Measurements from ENCODE around the gene VPS54.

The VPS54 gene, protein sequence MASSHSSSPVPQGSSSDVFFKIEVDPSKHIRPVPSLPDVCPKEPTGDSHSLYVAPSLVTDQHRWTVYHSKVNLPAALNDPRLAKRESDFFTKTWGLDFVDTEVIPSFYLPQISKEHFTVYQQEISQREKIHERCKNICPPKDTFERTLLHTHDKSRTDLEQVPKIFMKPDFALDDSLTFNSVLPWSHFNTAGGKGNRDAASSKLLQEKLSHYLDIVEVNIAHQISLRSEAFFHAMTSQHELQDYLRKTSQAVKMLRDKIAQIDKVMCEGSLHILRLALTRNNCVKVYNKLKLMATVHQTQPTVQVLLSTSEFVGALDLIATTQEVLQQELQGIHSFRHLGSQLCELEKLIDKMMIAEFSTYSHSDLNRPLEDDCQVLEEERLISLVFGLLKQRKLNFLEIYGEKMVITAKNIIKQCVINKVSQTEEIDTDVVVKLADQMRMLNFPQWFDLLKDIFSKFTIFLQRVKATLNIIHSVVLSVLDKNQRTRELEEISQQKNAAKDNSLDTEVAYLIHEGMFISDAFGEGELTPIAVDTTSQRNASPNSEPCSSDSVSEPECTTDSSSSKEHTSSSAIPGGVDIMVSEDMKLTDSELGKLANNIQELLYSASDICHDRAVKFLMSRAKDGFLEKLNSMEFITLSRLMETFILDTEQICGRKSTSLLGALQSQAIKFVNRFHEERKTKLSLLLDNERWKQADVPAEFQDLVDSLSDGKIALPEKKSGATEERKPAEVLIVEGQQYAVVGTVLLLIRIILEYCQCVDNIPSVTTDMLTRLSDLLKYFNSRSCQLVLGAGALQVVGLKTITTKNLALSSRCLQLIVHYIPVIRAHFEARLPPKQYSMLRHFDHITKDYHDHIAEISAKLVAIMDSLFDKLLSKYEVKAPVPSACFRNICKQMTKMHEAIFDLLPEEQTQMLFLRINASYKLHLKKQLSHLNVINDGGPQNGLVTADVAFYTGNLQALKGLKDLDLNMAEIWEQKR
- long read RNA-seq, donor 1, full-length matches to known transcripts: 1 of 7 reads
- long read RNA-seq, donor 1, partial matches to known transcripts: 6 of 7 reads
- long read RNA-seq, donor 1, other reads (novel, unspliced or antisense): 0 of 7 reads
- long read RNA-seq, donor 2, full-length matches to known transcripts: 1 of 1 reads
- long read RNA-seq, donor 2, partial matches to known transcripts: 0 of 1 reads
- long read RNA-seq, donor 2, other reads (novel, unspliced or antisense): 0 of 1 reads
- long read RNA-seq, donor 3: 0 reads
- long read RNA-seq, donor 4, partial matches to known transcripts: 13 of 13 reads
- long read RNA-seq, donor 4, other reads (novel, unspliced or antisense): 0 of 13 reads
- long read RNA-seq, donor 5, full-length matches to known transcripts: 3 of 3 reads
- long read RNA-seq, donor 5, partial matches to known transcripts: 0 of 3 reads
- long read RNA-seq, donor 5, other reads (novel, unspliced or antisense): 0 of 3 reads
- long read RNA-seq, donor 6, full-length matches to known transcripts: 1 of 13 reads
- long read RNA-seq, donor 6, partial matches to known transcripts: 12 of 13 reads
- long read RNA-seq, donor 6, other reads (novel, unspliced or antisense): 0 of 13 reads
- long read RNA-seq, donor 7, full-length matches to known transcripts: 2 of 13 reads
- long read RNA-seq, donor 7, partial matches to known transcripts: 11 of 13 reads
- long read RNA-seq, donor 7, other reads (novel, unspliced or antisense): 0 of 13 reads
- long read RNA-seq, donor 8, full-length matches to known transcripts: 5 of 11 reads
- long read RNA-seq, donor 8, partial matches to known transcripts: 6 of 11 reads
- long read RNA-seq, donor 8, other reads (novel, unspliced or antisense): 0 of 11 reads

DNA sequence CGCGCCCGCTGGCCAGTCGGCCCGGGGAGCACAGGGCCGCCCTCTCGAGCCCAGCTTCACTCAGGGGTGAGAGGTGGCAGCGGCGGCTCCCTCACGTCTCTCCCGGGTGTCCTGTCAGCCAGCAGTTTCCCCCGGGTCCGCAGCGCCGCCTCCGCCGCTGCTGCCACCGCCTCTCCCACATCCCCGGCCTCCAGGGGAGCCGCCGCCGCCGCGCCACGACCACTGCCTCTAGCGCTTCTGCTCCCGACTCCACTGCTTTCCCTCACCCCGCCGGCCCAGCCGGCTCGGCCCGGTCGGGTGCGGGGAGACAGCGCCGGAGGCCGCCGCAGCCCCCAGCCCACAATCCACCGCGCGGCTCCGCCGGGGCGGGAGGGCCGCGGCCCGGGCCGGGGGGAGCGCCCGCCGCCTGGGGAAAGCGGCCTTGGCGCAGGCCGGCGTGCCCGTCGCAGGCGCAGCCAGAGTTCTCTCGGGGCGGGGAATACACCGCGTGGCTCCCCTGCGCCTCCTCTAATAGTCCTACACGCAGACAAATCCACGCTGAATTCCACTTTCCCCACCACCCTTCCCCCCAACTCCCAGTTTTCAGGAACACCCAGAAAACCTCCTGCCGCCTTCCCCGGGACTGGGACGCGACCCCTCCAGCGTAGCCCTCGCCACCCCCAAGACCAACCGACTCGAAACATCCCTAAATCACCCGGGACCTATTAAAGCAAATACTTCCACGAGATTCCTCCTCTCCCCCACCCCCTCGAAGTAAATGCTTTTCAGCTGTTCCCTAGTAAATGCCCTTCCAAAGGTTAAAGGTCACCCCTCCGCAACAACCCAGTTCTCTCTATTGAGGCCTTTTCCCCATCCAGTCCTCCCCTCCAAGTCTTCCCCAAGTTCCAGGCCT lies at the start of gene VPS54:
VPS54 (minus strand) TSS at position 346 of the 892 bp plus-strand sequence. CDS start 35,429 bp downstream, outside the sequence.
- DNase-seq: peak; percentile 93

DNA sequence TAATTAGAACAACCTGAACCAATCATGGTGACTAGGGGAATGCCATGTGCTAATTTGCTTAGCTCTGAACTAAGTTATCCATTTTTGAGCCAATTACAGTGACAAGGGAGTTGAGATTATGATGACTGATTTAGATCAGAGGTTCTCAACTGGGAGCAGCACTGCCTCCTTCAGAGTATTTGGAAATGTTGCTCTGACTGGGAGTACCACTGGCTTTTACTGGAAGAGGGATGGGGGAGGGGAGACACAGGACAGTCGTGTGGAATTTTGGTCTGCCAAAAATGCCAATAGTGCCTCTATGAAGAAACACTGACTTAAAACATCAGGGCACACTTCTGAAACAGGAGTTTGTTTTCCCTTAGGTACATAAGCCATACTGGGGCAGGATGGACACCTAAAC lies 48.1 kb upstream of the VPS54 start:
- DNase-seq: no peak

DNA sequence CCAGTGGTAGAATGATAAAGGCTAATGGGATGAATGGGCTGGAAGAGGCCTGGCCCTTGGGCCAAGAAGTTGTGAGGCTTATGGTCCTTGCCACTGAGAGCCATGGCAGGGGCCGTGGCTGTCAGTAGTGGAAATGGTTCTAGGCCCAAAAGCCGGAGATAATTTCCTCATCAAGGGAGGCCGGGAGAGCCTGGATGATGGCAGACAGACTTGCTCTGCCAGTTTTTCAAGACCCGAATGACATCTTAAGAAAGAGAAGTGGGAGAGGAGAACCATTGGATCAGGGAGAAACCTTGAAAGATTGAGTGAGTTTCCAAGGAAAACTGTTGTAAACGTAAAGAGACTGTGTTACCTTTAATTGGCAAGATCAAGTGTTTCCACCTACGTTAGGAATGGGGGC lies 46.3 kb upstream of the VPS54 start:
- DNase-seq: no peak

DNA sequence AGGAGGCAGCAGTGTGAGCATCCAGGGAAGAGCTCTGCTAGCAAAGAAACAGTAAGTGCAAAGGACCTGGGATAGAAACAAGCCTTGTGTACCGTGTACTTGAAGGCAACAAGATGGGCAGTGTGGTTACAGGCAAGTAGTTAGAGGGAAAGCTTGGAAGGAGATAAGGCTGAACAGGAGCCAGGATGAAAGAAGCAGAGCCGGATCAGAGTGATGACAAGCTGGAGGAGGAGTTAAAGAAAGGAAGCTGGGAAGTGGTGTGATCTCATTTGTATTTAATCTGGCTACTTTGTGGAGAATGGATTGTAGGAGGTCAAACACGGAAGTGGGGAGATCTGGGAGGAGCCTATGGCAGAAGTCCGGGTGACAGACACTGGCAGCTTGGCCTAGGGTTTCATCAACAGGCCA lies 44.7 kb upstream of the VPS54 start:
- DNase-seq: no peak

DNA sequence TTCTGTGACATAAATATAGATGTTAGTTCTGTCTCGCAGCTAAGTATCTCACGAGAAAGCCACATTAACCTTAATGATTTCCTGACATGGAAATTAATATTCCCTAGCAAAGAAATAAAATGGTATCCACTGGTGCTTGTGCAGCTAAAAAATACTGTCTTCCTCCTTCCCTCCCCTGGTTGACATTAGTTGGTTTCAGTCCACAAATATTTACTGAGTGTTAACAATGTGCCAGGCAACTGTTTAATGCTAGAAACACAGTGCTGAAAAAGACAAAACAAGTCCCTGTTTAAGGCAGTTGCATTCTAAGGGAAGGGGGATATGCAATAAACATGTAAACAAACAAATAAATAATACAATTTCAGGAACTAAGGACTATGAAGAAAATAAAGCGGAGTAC lies 44.2 kb upstream of the VPS54 start:
- DNase-seq: no peak

DNA sequence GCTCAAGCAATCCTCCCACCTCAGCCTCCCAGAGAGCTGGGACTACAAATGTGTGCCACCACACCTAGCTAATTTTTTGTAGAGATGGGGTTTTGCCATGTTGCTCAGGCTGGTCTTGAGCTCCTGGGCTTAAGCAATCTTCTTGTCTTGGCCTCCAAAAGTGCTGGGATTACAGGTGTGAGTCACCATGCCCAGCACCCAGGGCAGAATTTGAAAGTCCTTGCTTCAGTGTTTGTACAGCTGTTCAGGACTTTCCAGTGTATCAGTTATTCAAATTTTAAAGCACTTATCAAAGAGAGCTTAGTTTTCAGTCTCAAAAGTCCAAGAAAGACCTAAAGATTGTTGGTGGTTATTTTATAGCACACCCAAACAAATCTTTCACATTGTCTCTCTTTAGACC lies 43.6 kb upstream of the VPS54 start:
- no peak for DNase-seq

DNA sequence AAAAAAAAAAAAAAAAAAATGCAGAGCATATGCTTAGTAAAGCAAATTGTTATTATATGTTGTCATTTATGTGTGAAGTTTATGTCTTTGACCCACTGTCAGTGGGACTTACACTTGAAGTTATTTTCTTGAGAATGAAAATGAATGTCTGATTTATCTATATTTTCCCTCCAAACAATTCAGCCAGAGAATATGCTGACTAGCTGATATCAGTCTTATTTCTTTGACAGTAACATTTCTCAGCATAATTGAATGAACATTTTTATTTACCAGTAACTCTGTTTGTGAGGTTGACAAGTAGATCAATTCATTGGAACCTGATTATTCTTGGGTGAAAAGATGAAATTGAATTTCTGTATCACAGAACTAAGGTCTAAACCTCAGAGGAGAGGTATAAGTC lies 40.0 kb upstream of the VPS54 start:
- no peak for DNase-seq

DNA sequence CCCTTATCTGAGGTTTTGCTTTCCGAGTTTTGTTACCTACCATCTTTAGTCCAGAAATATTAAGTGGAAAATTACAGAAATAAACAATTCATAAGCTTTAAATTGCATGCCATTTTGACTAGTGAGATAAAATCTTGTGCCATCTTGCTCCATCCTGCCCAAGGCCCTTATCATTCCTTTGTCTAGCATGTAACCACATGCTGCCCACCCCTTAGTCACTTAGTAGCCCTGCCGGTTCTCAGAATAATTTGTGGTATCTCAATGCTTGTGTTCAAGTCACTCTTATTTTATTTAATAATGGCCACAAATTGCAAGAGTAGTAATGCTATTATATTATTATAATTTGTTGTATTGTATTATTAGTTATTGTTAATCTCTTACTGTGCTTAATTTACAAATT lies 36.8 kb upstream of the VPS54 start:
- DNase-seq: no peak

DNA sequence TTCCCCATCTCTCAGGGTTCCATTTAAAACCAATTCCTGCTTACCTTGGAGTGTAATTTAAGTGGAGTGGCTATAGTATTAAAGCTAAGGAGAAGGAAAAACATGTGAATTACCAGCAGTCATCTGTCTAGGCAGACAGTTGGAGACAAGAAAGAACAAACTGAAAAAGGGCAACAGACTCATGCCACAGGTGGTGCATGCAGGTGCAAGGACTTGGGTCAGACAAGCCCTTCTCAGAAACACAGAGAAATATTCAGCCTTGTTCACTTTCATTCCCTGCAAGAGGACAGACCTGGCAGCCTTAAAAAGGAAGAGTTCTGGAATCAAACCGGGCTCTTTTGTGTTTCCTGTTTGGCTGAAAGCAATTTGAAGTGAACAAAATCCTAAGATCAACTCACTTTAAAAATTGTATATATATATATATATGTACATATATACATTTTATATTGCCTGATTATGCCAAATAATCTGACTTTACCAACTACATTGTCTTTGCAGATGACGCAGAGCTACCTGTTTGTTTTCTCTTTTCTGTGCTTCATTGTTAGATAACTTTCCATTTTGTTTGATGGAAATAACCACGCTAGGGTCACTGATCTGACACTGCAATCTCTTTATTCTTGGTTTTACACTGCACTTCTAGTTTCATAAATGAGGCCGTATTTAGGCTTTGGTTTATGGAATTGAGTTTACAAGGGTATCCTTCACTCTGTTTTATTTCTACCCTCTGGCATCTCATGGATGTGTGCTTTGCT lies 35.1 kb upstream of the VPS54 start:
- no peak for DNase-seq

DNA sequence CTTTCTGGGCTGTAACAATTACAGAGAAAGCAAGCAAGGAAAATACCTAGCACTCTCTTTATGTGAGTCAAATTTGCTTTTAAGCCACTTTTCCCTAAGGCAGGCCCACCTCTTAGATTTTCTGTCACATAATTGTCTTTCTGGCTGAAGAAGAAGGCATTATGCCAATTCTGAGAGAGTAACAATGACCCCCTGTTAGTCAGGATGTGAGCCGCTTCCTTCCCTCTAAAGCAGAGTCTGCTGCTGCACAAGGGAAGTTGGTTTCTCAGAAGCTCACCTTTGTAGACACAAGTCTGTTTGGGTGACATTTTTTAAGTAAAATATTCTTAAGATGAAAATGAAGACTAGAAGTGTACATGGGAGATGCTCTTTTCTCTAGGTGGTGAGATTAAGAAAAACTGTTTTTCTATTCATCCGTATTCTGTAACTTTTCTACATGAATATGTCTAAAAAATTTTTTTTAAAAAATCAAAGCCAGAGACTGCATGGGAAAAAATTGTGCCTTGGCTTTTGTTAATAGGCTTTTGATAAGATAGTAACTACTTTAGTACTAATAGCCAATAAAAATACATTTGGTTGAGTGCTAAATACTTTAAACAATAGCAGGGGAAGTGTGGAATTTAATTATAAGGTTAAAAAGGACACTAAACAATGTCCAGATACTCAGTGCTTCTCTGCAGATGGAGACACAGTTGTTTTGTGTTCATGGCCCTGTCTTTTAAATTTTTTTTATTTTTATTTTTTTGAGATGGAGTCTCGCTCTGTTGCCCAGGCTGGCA lies 33.4 kb upstream of the VPS54 start:
- DNase-seq: no peak

DNA sequence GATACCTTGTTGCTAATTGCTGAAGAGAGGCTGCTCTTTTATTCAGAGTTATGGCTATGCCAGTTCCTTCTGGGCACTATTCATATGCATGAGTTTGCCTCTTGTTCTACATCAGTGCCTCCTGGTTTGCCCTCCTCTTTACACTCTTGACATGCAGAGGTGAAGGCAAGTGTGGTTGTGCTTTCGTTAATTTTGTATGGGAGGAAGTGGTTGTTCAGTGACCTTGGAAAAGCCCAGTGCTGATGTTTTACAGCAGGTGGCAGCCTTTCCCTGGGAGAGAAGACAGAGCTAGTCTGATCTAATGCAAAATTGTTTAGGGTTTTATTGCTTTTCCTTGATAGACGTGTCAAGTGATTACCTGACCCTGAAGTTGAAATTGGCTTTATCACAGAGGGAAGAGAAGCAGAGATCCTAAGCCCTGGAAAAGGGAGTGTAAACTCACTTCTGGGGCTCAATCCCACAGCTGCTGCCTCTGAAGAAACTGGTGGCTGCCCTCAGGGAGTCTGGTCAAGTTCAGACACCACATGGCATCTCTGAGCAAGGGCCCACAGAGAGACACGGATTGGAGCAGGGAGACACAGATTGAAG lies 30.5 kb upstream of the VPS54 start:
- peak; percentile 56 for DNase-seq

DNA sequence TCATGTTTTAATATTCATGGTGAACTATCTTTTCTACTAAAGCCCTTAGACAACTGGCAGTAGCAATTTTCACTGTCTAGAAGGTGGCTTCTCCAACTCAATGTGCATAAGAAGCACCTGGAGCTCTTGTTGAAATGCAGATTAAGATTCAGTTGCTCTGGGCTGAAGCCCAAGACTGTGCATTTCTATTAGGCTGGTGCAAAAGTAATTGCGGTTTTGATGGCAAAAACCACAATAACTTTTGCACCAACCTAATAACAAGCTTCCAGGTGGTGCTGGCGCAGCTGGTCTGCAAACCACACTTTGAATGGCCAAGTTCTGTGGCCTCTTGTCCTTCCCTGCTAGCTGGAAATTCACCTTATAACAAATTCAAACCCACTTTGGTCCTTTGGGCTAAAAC lies 26.7 kb upstream of the VPS54 start:
- no peak for DNase-seq

DNA sequence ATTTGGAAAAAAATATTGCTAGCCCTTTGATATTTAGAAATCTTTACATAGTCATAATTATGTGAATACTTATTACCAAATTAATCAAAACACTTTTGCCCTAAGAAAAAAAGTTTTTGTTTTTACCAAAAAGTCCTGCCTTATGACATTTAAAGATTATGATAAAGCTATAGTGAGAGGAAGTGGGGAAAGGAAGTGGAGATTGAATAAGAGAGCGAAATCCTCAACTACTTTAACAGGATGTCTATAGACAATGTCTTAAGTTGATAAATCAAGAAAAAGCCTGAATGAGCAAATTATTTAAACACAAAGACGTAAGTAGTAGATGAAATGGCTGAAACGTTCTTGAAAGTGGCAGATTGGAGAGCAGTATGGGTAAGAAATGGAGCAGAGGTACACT lies 20.9 kb upstream of the VPS54 start:
- DNase-seq: no peak

DNA sequence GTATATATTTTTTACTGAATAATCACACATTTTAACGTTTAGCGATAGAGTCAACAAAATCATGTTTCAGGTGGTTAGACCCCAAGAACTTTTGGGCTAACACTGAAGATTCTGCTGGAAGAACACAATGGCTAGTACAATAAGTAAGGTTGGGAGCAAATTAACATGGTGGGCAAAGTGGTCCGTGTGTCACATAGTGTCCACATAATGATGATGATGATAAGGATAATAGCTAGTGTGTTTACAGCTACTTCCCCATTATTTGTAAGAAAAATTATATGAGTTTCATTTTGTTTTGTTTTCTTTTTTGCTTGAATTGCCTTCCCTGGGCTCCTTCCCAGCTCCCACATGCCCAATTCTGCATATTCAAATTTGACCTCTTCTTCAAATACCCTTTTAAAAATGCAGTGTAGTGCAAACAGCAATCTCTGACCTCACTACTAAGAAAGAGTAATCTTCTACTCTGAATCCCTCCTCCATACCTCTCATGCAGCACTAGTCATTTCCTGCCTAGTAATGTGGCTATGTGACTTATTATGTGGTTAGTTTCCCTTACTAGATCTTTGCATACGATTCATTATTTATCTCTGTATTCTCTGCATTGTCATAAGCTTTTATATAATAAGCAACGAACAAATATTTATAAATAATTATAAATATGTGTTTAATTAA lies 16.9 kb upstream of the VPS54 start:
- DNase-seq: no peak

DNA sequence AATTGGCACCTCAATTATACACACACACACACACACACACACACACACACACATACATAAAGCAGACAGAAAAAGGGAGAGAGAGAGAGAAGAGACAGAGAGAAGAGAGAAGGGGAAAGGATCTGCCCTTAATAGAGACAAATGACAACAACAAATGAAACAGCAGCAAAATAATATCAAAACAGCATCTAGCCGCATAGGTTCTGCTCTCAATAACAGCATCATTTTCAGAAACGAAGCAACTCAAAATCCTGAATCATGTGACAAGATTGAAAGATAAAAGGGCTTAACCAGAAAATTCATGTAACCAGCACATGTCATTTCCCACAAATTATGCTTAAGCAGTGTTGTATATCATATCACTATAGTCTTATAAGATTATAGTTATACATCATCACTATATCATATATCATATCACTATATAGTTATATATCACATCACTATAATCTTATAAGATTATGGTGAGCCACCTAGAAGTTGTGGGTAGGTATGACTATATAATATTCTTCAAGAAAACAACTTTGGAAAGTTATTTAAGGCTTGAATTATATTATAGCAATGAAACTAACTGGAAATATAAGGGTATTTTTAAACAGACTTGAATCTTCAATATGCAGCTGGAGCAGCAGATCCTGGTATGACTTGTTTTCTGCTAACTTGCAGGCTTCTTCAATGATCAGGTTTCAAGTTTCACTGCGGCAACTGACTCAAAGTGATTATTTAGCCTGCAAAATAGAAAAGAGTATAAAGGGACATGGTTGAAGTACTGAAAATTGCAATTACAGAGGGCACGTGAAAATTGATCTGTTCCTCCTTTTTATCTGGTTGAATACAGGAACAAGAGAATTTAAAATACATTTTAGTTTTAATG lies 16.1 kb upstream of the VPS54 start:
- no peak for DNase-seq

DNA sequence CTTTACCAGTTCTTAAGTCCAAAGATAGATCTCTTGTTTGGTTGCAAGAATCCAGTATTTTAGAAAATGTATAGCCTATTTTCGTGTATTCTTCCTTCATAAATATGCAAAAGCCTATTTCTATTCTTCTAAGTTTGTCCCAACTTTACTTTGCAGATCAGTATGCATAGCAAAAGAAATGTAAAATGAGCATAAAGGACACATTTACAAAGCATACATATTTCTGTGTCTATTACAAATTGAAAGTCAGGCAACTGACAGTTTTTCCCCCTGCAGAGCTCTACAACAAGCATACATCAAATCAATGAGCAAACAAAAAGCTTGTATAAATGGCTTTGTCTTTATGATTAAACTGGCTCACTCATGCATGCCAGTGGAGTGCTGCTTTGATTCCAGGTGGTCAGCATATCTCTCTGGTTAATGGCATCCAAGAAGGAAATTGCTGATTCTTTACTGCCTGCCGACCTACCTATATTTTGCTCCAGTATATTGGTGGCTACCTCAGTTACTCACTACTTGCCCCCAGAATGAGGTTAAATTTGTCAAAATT lies 10.0 kb upstream of the VPS54 start:
- no peak for DNase-seq

Measured in right kidney (tissue), 9 donors.